Type B pancreatic cell (in vitro differentiated cells): ENCODE data around the gene MAML2. TPM values are rescaled to one million over a fixed set of nuclear protein-coding genes. Genes with fewer than 3 reads are reported as not detected.

Source experiments
- DNase-seq: peaks from one replicate; pipeline ENCODE4 v3.0.0; 2021; ENCODE audit warnings: mixed read lengths; ENCODE audit not compliant: unreplicated experiment; ENCODE audit errors: extremely low spot score
- H3K27ac Mint-ChIP-seq: 2 replicates; pipeline ENCODE4 v1.8.0; 2021; ENCODE audit warnings: mild to moderate bottlenecking, mixed read lengths
- H3K27me3 Mint-ChIP-seq: 2 replicates; pipeline ENCODE4 v1.8.0; 2021; ENCODE audit warnings: mixed read lengths
- H3K36me3 Mint-ChIP-seq: 2 replicates; pipeline ENCODE4 v1.8.0; 2021; ENCODE audit warnings: mixed read lengths
- H3K4me1 Mint-ChIP-seq: one replicate; pipeline ENCODE4 v1.8.0; 2021; ENCODE audit warnings: mixed read lengths; ENCODE audit not compliant: unreplicated experiment
- H3K4me3 Mint-ChIP-seq: 2 replicates; pipeline ENCODE4 v1.8.0; 2021; ENCODE audit warnings: mild to moderate bottlenecking, mixed read lengths
- H3K9me3 Mint-ChIP-seq: 2 replicates; pipeline ENCODE4 v1.8.0; 2021; ENCODE audit warnings: mixed read lengths
- total RNA-seq: library from RNA; stranded (reverse); gene quantifications from 2 replicates; pipeline ENCODE4 v1.2.1, GENCODE V29; 2021; ENCODE audit warnings: low replicate concordance
- TF ChIP-seq, protein P1 (sequence below): fragments of 200-600 bp; sonication (generic); conservative IDR thresholded peaks from 2 replicates; pipeline ENCODE4 v1.5.0; 2021; ENCODE audit warnings: antibody characterized with exemption, mild to moderate bottlenecking

Gene MAML2
- total RNA-seq, 1 donor from 2014 or later = 20.8 TPM

GRCh38 chr11:96037405-96037949, 305.5 kb downstream of the MAML2 start:
- DNase-seq = no peak
- peak overlapping the region; percentile 92 for H3K27ac Mint-ChIP-seq
- TF ChIP-seq, protein P1, sequence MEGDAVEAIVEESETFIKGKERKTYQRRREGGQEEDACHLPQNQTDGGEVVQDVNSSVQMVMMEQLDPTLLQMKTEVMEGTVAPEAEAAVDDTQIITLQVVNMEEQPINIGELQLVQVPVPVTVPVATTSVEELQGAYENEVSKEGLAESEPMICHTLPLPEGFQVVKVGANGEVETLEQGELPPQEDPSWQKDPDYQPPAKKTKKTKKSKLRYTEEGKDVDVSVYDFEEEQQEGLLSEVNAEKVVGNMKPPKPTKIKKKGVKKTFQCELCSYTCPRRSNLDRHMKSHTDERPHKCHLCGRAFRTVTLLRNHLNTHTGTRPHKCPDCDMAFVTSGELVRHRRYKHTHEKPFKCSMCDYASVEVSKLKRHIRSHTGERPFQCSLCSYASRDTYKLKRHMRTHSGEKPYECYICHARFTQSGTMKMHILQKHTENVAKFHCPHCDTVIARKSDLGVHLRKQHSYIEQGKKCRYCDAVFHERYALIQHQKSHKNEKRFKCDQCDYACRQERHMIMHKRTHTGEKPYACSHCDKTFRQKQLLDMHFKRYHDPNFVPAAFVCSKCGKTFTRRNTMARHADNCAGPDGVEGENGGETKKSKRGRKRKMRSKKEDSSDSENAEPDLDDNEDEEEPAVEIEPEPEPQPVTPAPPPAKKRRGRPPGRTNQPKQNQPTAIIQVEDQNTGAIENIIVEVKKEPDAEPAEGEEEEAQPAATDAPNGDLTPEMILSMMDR = no peak
- H3K4me1 Mint-ChIP-seq = peaks cover 22% of the 10 kb centered on the region
- peaks cover 26% of the 10 kb centered on the region for H3K36me3 Mint-ChIP-seq
- peaks cover 5% of the 10 kb centered on the region for H3K9me3 Mint-ChIP-seq
- peak overlapping the region; percentile 19 for H3K4me3 Mint-ChIP-seq
- H3K27me3 Mint-ChIP-seq = no peaks in the 10 kb centered on the region

DNA sequence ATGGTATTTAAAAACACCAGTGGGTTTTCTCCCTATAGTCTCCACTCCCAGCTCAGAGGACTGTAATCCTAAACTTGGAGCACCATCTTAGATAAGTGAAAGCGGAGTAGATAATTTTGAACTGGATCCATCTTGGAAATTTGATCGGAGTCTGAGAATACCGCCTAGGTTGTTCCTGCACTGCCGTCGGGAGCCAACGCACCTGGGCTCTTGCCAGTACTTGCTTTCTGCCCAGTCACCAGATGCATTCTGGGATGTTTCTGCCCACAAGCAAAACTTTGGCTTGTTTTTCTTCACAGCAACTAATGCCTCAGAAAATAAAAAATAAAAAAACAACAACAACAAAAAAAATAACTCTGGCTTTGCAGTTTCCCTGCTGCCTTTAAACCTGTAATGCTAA, 306.1 kb downstream of the MAML2 start:
- Mint-ChIP-seq H3K27me3 (no peaks in the 10 kb centered on the region), H3K27ac (peak overlapping the region; percentile 92), H3K4me1 (peaks cover 22% of the 10 kb centered on the region), H3K9me3 (peaks cover 5% of the 10 kb centered on the region), H3K4me3 (no peak overlapping the region), H3K36me3 (peaks cover 23% of the 10 kb centered on the region)
- TF ChIP-seq, protein P1 = no peak
- no peak for DNase-seq

DNA sequence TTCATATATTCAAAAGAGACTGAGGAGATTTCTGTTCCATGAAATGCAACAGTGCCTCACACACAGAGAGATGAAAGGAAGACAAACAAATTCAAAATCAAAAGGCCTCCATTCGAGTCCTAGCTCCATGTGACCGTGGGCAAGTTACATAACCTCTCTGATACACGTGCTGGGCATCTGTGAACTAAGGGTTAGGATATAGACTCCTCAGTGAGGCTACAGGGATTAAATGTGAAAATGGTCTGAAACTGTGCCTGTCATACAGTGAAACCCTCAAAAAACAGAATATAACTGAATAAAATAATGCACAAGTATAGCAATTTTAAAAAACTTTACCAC, 307.3 kb downstream of the MAML2 start:
- H3K4me3 Mint-ChIP-seq = no peak overlapping the region
- DNase-seq = no peak
- H3K27ac Mint-ChIP-seq = peak overlapping the region; percentile 77
- peaks cover 16% of the 10 kb centered on the region for H3K36me3 Mint-ChIP-seq
- H3K4me1 Mint-ChIP-seq = peaks cover 22% of the 10 kb centered on the region
- H3K27me3 Mint-ChIP-seq = no peaks in the 10 kb centered on the region
- TF ChIP-seq, protein P1 = no peak
- peaks cover 5% of the 10 kb centered on the region for H3K9me3 Mint-ChIP-seq

GRCh38 chr11:96035031-96035739, 307.8 kb downstream of the MAML2 start:
- peaks cover 22% of the 10 kb centered on the region for H3K4me1 Mint-ChIP-seq
- no peak for DNase-seq
- H3K27ac Mint-ChIP-seq = peak overlapping the region; percentile 77
- no peaks in the 10 kb centered on the region for H3K27me3 Mint-ChIP-seq
- H3K36me3 Mint-ChIP-seq = peaks cover 16% of the 10 kb centered on the region
- H3K9me3 Mint-ChIP-seq = peaks cover 5% of the 10 kb centered on the region
- TF ChIP-seq, protein P1 = no peak
- H3K4me3 Mint-ChIP-seq = no peak overlapping the region

- Mint-ChIP-seq H3K4me1 (peaks cover 28% of the 10 kb centered on the region), H3K36me3 (peaks cover 16% of the 10 kb centered on the region), H3K27ac (peak overlapping the region; percentile 5), H3K4me3 (peak overlapping the region; percentile 26), H3K27me3 (no peaks in the 10 kb centered on the region), H3K9me3 (peaks cover 5% of the 10 kb centered on the region)
- DNase-seq = no peak
- TF ChIP-seq, protein P1 = no peak
Observed at GRCh38 chr11:96033599-96033998, 309.4 kb downstream of the MAML2 start.
